GM19238 (cell line): ENCODE data around the gene NHSL2.

Experiments
- DNase-seq: peaks from one replicate; pipeline ENCODE4 v3.0.0; 2011; ENCODE audit warnings: low spot score; ENCODE audit not compliant: insufficient read length

NHSL2 gene

DNA sequence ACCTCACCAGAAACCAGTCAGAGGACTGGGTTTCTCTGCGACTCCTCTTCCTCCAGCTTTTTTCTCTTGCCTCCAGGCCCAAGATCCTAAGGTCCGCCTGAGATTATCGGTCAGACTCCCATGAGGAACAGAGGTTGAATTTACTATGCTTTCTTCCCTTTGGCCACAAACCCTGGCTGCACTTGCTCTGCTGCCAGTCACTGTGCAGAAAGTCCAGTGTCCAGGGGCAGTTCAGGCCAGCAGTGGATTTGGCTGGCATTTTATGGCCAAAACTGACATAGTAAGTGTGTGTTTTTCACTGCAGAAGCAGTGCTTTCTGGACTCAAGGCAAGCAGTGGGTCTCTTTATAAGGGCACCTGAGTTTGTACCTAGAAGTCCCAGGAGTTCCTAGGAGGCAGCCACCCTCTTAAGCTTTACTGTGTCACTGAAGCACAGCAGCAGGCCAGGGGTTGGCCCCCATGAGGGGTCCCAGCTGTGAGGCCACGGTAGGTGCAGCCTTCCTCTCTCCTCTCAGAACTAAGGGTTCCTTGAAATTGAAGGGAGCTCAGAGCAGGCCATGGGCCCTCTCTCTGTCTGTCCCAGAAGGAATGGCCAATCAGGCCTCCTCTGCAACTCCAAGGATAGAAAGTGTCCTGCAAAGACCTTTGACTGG is 217.7 kb downstream of the NHSL2 start:
- DNase-seq = no peak

DNA sequence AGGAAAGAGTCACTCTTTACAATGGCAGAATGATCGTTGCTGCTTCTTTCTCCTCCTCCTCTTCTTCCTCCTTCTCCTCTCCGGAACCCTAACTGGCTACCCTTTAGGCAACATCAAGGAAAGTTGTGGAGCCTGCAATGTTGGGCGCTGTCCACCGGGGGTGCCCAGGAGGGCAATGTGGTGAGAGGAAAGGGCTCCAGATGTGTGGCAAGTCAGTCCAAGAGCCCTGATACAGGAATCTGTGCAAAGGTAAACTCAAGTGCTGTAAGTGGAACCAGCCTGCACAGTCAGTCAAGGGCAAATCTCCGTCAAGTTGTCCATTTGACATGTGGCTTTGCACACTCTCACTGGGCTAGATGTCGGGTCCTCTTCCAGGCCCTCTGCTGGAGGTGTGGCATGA is 218.2 kb downstream of the NHSL2 start:
- DNase-seq = no peak

DNA sequence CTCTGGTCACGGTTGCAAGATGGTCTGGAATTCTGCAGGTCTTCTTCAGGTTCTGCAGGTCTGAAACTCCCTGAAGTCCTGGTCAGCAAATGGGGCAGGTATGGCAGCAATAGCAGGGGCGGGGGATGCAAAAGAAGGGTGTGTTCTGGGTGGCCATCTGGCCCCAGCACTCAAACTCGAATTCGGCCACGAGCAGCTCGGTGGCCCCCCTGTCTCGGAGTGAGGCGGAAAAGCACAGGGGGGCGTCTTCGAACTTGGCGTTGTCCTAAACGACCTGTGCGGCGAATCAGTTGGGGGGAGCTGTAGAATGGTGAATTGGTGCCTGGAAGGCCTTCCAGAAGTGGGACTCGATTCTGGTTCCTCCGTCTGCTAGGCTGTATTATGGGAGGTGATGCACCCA is 219.0 kb downstream of the NHSL2 start:
- DNase-seq = no peak

DNA sequence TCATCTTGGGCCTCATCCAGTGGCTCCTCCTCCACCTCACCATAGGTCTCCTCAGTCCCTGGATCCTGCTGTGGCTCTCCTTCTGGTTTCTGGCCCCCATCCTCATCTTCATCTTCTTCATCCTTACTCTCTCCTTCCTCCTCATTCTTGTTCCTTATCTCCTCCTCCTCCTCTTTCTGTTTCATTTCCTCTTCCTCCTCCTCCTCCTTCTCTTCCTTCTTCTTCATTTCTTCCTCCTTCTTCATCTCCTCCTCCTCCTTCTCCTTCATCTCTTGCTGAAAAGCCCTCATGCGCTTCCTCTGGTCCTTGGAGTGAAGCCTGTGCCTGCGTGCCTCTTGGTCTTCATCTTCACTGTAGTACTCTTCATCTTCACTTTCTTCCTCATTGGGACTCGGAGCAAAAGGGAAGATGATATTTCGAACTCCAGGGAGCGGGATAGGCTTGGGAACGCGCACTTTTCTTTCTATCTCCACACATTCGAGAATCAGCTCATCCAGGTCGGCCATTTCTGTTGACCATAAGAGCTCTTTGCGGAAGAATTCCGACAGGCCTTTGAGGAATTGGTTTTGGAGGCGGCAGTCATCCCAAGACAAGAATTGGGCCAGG is 219.6 kb downstream of the NHSL2 start:
- DNase-seq = no peak

DNA sequence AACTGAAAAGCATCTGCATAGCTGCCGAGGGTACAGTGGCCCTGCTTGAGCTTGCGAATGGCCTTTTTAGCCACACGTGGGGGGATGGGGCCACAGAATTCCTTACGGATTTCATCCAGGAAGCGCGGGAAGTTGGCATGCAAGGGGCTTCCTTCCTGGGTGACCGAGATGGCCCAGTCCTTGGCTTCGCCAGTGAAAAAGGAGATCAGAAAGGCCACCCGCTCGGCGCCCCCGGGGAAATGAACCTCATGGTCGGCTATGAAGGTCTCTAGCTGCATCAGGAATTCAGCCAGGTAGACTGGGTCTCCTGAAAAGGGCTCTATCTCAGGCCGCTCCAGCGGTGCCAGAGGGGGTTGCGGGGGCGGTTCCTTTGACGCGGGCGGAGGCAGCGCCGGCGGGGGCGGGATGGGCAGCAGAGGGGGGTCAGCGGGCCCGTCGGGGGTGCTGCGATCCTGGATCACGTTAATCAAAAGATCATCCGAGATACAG is 220.2 kb downstream of the NHSL2 start:
- no peak for DNase-seq

DNA sequence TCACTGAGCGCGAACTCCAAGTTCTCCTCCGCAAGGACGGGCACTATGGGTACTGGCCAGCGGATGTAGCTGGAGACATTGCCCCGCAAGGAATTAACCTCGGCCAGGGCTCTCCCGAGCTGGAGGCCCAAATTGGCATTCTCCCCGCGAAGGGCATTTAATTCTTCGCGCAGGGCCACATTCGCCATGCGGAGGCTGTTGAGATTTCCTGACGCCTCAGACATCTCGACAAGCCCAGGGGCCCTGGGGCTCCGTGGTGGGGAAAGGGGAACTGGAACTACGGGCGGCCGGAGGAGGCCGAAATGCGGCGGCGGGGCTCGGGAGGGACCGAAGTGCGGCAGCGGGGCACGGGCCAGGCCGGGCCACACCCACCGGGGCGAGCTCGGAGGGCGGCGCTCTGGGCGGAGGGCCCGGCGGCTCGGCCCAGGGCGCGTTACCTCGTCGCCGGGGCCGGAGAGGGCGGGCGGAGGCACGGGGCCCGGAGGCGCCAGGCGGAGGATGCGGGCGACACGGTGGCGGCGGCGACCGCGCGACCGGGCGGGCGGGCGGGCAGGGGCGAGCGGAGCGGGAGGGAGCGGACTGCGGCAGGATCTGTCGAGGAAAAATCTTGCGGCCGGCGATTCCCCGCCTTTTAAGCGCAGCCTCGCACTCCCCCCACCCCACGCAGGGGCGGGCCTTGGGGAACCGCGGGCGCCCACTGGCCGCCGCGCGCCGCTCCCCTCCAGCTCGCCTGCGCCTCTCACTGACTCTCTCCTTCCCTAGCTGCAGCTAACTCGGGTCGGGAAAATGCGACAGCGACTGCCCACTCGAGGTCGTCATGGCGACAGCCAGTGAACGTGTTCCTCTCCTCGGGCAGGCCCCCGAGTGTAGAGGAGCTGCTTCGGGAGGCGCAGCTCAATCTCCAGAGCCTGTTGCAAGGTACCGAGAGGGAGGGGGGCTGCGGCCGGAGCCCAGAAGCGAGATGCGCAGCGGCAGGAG is 221.0 kb downstream of the NHSL2 start, which contains the start of gene RTL5:
Gene RTL5 (minus strand): TSS at position 599 of the 978 bp plus-strand sequence.
- peak; percentile 35 for DNase-seq

DNA sequence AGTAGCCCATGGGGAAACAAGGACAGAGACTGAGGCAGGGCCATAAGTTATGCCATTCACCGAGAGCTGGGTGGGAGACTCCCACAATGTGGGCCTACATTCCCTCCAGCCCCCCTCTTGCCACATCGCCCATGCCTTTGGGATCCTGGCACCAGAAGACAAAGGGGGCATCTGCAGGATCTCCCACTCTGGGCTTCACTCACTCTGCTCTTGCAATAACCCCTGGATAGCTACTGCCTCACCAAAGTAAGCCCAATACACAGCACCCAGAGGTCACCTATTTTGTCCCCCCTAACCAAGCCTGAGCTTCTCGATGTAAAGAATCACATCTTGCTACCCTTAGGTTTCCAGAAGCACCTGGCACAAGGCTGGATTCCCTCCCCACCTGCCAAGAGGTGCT is 221.8 kb downstream of the NHSL2 start:
- no peak for DNase-seq

DNA sequence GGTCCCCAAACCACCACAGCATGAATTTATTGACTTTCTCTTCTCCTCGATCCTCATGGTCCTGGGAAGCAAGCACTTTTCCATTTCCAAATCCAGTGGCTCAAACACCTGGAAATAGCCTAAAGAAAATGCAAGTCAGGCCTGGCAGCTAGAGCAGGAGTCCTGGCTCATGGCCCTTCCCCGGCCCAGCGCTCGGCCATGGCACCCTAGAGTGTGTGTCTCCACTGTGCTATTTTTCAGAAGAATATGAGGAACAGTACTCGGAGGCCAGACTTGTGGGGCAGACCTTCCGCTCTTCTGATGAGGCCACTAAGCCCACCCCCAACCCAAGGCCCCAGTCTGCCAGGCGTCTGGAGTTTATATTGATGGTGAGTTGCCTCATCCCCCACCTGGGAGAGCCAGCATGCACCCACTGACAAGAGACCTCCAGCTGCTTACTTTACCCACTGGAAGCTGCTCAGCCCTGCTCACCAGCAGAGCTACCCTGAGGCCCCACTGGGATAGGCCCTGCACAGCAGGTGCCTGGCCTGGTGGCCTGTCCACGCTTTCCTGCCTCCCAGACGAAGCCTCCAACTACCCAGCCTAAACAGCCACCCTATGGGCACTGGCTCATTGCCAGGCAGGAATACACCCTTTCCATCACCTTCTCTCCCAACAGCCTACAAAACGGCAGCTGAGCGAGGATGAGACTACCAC is 223.4 kb downstream of the NHSL2 start:
- DNase-seq = no peak

DNA sequence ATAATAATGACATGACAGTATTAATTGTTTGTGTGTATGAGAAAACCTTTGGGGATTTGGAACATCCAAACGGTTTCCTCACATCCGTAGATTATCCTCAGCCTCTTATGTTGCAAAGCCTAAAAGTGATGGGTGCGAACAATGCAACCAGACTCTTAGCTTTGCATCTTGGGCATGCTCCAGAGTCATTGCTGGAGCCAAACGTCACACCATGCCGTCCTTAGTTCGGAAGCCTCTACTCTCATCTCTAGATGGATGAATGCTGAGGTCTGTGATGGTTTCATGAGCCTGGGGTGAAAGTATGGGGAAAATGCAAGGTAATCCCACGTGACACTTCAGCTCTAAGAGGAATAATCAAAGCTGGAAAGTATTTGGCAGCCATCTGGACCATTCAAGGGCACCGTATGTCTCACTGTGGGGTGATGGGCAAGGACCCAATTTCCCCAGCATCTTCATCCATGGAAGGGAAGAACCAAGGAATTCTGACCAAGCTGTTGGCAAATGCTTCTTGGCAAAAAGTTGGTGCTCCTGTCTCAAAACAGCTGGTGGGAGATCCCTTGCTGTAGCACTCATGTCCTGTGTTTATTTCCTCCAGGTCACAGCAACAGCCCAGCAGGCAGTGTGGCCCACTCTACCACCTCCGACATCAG is 227.3 kb downstream of the NHSL2 start:
- DNase-seq = no peak

DNA sequence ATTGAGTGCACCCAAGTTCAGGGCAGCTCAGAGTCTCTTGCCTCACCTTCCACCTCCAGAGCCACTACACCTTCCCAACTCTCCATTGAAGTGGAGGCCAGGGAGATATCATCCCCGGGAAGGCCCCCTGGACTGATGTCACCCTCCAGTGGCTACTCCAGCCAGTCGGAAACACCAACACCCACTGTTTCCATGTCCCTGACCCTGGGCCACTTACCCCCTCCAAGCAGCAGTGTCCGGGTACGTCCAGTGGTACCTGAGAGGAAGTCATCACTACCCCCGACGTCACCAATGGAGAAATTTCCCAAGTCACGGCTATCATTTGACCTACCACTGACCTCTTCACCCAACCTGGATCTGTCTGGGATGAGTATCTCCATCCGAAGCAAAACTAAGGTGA is 228.9 kb downstream of the NHSL2 start:
- no peak for DNase-seq

DNA sequence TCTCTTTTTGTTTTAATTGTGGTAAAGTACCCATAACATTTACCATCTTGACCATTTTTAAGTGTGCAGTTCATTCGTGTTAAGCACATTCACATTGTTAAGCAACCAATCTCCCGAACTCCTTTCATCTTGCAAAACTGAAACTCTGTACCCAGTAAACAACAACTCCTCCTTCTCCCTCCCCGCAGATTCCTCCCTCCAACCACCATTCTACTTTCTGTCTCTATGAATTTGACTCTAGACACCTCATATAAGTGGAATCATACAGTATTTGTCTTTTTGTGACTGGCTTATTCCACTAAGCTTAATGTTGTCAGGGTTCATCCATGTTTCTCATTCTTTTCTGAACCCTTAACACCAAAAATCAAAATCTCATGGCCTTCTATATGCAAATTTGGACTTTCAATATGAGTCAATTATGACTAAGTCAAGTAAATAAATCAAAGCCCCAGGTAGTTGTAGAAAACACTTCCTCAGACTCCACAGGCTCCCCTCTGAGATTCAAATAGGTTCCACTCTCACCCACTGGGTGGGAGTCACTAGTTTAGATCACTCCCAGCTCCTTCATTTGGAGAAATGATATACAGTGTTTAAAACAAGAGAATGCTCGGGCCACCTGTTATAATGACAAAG is 230.8 kb downstream of the NHSL2 start:
- no peak for DNase-seq

DNA sequence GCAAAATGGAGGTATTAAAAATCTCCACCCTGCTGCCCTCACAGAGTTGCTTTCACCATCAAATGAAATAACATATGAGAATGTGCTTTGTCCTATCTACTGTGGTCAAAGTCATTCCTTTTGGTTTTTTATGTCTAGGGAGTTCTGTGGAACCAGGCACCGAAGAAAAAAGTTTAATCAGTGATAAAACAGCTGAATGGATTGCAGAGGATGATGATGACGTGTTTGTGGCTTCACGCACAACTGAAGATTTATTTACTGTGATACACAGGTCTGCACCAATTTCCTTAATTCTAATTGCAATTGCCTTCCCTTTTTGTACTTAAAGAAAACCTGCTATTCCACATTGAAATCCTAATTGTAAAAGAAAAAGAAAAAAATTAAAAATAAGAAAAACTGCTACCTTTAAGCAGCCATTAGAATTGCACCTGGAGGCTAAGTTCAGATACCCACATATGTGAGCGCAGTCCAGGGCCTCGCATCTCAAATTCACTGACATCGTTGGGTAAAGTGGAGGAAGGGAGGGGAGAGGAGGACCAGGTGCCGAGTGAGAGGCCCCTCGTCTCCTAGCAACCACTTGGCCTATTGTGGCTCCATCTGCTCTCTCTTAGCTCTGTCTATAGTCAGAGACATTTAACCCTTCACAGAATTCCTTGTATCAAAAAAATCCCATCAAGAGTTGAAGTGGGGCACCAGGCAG is 231.6 kb downstream of the NHSL2 start:
- no peak for DNase-seq

DNA sequence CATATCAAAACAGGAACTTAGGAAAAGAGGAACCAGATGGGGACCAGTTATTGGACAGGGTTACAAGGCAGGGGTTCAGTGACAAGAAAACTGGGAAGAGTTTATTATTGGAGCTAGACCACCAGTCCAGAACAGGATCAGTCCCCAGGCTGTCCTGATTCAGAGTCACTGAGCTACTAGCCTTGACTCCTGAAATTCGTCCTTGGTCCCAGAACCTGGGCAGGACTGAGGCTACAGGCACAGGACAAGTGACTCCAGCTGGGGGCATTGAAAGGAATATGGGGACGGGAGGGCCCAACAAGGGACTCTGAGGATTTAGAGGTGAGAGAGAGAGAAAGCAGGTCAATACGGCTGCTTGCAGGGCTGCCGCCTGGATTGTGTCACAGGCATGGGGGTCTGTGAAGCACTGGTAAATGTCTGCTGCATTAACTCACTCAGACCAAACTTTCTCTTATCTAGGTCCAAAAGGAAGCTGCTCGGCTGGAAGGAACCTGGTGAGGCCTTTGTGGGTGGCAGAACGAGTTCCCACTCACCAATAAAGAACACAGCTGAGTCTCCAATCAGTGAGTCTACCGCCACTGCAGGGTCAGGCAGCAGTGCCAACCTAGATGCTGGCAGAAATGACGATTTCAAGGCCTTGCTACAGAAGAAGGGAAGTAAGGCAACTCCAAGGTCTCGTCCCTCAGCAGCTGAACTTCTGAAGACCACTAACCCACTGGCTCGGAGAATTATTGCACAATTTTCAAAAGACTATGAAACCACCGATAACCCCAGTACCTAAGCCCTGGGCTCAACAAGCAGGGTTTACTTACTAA is 232.4 kb downstream of the NHSL2 start:
- DNase-seq = no peak

DNA sequence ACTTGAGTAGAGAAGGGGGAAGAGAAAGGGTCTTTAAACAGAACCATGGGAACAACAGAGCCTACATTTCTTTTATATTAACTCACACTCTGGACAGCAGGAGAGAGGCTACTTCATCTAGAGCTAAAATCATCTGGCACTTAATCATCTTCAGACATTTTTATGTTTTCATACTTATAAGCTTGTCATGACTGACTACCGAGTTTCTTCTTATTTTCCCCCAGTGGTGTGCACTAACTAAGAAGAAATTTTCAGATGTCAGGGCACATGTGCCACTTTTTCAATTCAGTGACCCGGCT is 232.9 kb downstream of the NHSL2 start:
- no peak for DNase-seq

DNA sequence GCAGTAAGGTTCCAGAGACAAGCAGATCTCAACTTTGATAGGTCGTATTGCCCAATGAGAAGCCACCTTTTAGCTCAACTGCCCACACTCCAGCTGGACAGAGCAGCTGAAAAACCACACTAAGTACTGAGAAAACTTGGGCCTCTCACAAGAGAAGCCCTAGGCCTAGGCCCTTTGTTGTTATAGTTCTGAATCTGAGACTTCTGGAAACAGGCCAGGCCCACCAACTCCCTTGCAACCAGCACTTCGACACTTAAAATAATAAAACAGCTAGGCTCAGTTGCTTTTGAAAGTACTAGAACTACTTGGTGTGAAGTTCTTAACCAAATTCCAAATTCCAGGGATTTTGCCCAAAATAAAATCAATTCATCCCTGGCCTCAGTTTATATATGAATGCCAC is 234.5 kb downstream of the NHSL2 start:
- DNase-seq = no peak

DNA sequence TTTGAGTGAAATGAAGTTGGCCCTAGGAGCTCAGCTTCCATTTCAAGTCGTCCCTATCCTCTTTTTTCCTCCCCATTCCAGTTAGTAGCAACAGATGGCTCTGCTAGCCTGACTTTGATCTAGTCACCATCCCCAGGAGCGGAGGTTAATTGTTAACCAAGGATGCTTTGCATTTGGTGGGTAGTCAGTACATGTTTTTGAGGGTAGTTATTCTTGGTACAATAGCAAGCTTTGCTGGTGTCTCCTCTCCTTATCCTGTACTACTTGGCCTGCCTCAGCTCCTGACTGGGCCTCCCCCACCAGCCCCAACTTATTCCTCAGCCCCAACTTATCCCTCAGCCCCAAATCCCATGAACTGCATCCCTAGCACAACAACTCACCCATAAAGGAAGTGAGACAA is 235.9 kb downstream of the NHSL2 start:
- no peak for DNase-seq

DNA sequence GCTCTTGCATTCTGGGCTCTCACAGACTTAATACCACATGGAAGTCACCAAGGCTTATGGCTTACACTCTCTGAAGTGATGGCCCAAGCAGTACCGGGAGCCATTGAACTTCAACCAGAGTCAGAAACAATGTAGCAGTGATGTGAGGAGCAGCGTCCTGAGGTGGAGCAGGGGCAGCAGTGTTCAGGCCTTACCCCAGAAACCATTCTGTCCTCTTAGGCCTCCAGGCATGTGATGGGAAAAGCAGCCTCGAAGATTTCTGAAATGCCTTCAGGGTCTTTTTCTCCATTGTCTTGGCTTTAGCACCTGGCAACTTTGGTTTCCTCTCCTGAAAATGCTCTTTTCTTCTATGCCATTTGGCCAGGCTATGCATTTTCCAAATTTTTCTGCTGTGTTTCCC is 248.1 kb downstream of the NHSL2 start:
- DNase-seq = no peak

DNA sequence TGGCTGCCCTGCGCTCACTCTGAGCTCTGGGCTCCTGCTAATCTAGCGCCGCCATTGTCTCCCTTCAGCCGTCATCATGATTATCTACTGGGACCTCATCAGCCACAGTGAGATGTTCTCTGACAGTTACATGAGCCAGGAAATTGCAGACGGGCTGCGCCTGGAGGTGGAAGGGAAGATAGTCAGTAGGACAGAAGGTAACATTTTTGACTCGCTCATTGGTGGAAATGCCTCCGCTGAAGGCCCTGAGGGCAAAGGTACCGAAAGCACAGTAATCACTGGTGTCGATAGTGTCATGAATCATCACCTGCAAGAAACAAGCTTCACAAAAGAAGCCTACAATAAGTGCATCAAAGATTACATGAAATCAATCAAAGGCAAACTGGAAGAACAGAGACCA is 249.1 kb downstream of the NHSL2 start:
- DNase-seq = no peak

DNA sequence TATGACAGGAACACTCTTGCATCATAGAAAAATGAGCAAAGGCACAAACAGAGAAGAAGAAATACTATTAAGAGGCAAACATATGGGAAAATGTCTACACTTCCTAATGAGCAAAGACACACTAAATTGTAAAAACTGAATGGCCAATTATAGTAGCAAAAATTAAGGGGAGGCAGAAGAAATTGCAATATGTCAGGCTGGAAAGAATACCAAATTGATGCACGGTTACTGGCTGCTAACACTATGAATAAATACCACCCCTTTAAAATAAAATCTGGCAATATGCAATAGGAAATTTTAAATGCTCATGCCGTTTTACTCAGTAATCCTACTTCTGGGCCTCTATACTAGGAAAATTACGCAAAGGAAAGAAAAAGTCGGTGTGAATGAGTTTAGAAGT is 254.9 kb downstream of the NHSL2 start:
- DNase-seq = no peak
